ENCODE measurements around the gene KRTAP10-9. TPM values are rescaled to one million over a fixed set of nuclear protein-coding genes. Genes with fewer than 3 reads are reported as not detected.
A peak's percentile ranks its signal among the peaks of the same experiment; 100 is the strongest.
"Not testable (repeated sequence)": the region's sequence is repeated elsewhere in the genome, so short reads cannot be mapped to it uniquely, and the experiment has no call there.

KRTAP10-9 gene
- not detected for polyA plus RNA-seq (ENCODE audit: insufficient read length in 10 of 10)
- long read RNA-seq, donor 1 = 0 reads
- long read RNA-seq, donor 2 = 0 reads
- long read RNA-seq, donor 3 = 0 reads
- long read RNA-seq, donor 4 = 0 reads
- long read RNA-seq, donor 5 = 0 reads
- long read RNA-seq, donor 6 = 0 reads
- long read RNA-seq, donor 7 = 0 reads
- long read RNA-seq, donor 8 = 0 reads
- long read RNA-seq, donor 9 = 0 reads

- no peak for DNase-seq
Measured at GRCh38 chr21:44626673-44627143, at the start of gene KRTAP10-9. TSS of gene KRTAP10-9 (plus strand) at chr21:44627093. CDS start at chr21:44627172, 79 bp downstream.

GRCh38 chr21:44578371-44579055 lies 48.4 kb upstream of the KRTAP10-9 start:
- no peak for DNase-seq

- DNase-seq = no peak
Measured at GRCh38 chr21:44579056-44579832, 47.6 kb upstream of the KRTAP10-9 start.

GRCh38 chr21:44579833-44580144 lies 47.1 kb upstream of the KRTAP10-9 start:
- no peak for DNase-seq

GRCh38 chr21:44580231-44580821 lies 46.6 kb upstream of the KRTAP10-9 start, which contains the start of gene KRTAP10-5:
TSS of gene KRTAP10-5 (minus strand) at chr21:44580604. CDS start at chr21:44580578, 26 bp downstream.
- not testable (repeated sequence) for DNase-seq

GRCh38 chr21:44581158-44581557 lies 45.7 kb upstream of the KRTAP10-9 start:
- no peak for DNase-seq

- DNase-seq = no peak
Measured at GRCh38 chr21:44582055-44582454, 44.8 kb upstream of the KRTAP10-9 start.

GRCh38 chr21:44583089-44583799 lies 43.6 kb upstream of the KRTAP10-9 start:
- peak in 2 of 3 donors; percentile 16 to 50 for DNase-seq

GRCh38 chr21:44583800-44584147 lies 43.1 kb upstream of the KRTAP10-9 start:
- no peak for DNase-seq

GRCh38 chr21:44585892-44586291 lies 41.0 kb upstream of the KRTAP10-9 start:
- DNase-seq = no peak

- DNase-seq = no peak
Measured at GRCh38 chr21:44589094-44589493, 37.8 kb upstream of the KRTAP10-9 start.

GRCh38 chr21:44589586-44590305 lies 37.1 kb upstream of the KRTAP10-9 start:
- DNase-seq = no peak

- no peak for DNase-seq
Measured at GRCh38 chr21:44590311-44590721, 36.6 kb upstream of the KRTAP10-9 start.

GRCh38 chr21:44590897-44591800 lies 35.7 kb upstream of the KRTAP10-9 start:
- DNase-seq = not testable (repeated sequence)

GRCh38 chr21:44591801-44592130 lies 35.1 kb upstream of the KRTAP10-9 start:
- DNase-seq = not testable (repeated sequence)

GRCh38 chr21:44592446-44593311 lies 34.2 kb upstream of the KRTAP10-9 start, which contains the start of gene KRTAP10-6:
TSS of gene KRTAP10-6 (minus strand) at chr21:44592505. CDS start at chr21:44592484, 21 bp downstream.
- no peak for DNase-seq

- no peak for DNase-seq
Measured at GRCh38 chr21:44593598-44594405, 33.1 kb upstream of the KRTAP10-9 start.

GRCh38 chr21:44594406-44594916 lies 32.4 kb upstream of the KRTAP10-9 start:
- DNase-seq = no peak
